NCI-H1105 treated with DMSO at 0.1 percent for 48 hours (cell line): Measurements from ENCODE around the gene PPP1R13L.

Experiments used
- DNase-seq: peaks from one replicate; lab custom pipeline; 2025; lab: John Stamatoyannopoulos, UW

PPP1R13L gene, protein sequence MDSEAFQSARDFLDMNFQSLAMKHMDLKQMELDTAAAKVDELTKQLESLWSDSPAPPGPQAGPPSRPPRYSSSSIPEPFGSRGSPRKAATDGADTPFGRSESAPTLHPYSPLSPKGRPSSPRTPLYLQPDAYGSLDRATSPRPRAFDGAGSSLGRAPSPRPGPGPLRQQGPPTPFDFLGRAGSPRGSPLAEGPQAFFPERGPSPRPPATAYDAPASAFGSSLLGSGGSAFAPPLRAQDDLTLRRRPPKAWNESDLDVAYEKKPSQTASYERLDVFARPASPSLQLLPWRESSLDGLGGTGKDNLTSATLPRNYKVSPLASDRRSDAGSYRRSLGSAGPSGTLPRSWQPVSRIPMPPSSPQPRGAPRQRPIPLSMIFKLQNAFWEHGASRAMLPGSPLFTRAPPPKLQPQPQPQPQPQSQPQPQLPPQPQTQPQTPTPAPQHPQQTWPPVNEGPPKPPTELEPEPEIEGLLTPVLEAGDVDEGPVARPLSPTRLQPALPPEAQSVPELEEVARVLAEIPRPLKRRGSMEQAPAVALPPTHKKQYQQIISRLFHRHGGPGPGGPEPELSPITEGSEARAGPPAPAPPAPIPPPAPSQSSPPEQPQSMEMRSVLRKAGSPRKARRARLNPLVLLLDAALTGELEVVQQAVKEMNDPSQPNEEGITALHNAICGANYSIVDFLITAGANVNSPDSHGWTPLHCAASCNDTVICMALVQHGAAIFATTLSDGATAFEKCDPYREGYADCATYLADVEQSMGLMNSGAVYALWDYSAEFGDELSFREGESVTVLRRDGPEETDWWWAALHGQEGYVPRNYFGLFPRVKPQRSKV

DNA sequence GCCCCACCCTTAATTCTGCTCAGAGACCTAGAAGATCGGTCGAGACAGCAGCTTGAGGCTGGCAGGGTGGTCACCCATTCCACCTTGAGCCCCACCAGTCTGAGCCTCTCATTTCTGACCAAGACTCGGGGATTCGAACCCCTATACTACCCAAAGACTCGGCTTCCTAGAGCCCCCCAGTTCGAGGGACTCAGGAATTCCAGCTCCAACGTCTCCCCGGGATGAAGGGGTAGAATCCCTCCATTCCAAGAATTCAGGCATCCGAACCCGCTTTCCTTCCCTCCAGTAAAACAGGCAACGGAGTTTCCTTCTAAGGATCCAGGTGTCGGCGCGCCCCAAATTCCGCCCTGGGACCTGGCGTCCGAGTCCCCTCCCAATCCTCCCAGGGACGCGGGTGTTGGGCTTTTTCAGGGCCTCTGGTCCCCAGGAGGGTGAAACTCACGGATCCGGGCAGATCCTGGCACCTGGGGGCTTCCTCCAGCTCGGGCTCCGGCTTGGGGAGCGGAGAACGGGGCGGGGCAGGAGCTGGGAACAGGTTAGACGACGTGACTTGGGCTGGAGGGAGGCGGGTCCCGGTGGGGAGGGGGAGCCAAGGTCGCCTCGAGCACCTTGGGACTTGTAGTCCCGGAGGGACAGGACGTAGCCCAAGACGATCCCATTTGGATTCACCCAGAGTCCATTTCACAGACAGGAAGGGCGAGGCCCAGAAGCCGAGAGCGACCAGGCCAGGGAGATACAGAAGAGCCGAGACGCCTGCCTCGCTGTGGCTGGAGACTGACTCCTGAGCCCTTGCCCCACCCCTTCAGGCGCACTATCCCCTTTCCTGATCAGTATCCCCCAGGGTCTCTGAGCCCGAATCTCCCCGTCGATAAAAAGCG lies at the start of gene PPP1R13L:
Gene PPP1R13L (minus strand): TSS at position 513 of the 878 bp plus-strand sequence. CDS start 6,751 bp downstream, outside the sequence.
- DNase-seq: peak; percentile 84

DNA sequence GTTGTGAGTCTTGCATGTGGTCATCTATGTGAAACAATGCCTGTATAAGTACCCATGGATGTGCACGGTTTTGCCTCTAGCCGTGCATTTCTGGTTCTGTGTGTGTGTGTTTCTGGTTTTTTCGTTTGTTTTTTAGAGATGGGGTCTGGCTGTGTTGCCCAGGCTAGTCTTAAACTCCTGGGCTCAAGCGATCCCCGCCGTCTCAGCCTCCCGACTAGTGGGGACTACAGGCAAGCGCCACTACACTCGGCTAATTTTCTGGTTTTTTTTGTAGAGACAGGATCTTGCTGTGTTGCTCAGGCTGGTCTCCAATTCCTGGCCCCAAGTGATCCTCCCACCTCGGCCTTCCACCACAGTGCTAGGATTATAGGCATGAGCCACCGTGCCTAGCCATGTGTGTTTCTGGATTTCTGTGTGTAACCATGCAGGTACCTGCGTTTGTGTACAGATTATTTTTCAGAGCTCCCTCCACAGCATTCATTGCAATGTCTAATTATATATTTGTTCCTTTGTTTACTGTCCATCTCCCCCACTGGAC lies 47.0 kb upstream of the PPP1R13L start:
- DNase-seq: no peak

DNA sequence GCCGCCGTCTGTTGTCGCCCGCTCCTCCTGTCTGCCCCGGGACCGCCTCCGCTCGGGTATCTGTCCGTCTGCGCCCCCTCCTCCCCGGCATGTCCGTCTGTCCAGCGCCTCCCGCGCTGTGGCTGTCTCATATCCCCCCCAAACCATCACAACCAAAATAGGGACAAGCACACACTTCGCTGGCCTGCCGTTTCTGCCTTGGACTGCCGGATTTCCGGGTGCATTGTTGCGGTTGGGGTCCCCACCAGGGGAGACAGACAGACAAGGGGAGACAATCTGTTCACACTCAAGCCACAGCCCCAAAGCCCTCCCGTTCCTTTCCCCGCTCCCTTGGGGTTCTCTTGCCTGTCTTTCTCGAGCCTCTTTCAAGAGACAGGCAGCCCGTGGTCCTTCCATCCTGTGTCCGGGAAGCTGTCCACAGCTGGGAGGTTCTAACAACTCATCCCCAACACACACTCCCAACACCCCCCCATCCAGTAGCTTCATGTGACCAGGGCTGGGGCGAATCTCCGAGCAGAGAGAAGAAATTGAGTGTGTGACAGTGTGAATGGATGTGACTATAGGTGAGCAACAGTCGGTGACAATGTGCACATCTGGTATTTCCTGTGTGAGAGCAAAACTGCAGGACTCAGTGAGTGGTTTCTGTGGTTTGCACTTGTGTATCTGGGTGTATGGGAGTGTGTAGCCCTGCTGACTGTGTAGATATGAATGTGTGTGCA lies 46.4 kb upstream of the PPP1R13L start:
- no peak for DNase-seq

DNA sequence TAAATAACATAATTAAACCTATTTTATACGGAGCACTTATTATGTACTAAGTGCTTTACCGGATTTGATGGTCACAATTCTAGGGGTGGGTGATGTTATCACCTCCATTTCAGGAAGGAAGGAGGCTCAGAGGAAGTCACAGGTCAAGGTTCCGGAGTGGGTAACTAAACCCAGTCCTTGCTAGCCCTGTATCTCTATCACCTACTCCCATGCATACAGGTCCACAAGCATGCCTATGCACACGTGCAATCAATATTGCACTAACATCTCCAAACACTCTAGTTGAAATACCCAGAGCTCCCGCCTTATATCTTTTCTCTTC lies 45.1 kb upstream of the PPP1R13L start:
- DNase-seq: no peak

DNA sequence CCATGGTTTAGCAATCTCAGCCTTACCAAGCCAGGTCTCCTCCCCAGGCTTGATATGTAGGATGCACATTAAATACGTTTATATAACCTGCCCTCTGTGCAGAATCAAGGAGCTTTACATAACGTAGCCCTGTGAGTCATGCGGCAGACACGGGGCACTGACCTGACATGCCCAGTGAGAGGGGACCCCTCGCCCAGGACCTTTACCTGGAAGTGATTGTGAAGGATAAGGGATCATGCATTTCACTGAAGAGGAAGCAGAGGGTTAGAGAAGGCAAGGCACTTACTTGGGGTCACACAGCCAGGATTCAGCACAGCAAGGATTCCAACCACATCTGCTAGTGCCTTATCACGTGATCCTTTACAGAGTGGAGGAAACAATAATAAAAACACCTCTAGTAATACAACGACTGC lies 44.0 kb upstream of the PPP1R13L start:
- DNase-seq: no peak

DNA sequence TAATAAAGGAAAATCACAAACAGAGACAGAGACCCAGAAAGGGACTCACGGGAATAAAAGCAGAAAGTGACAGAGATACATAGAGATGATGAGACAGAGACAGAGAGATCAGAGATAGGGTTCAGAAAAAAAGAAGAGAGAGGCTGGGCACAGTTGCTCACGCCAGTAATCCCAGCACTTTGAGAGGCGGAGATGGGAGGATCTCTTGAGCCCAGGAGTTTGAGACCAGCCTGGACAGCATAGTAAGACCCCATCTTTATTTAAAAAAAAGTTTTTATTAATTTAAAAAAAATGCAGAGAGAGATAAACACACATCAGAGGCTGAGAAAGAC lies 43.5 kb upstream of the PPP1R13L start:
- no peak for DNase-seq

DNA sequence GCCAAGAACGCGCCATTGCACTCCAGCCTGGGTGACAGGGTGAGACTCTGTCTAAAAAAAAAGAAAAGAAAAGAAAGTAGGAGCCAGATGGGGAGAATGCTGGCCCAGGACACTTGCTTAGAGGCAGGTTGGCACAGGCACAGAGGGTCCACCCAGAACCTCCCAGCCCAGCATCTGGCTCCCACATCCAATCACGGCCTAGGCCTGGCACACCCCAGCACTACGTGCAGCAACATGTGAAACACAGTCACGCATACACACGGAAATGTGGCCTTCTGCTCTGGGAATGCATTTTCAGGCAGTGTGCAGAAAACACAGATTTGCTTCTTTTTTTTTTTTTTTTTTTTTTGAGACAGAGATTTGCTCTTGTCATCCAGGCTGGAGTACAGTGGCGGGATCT lies 42.1 kb upstream of the PPP1R13L start:
- no peak for DNase-seq

DNA sequence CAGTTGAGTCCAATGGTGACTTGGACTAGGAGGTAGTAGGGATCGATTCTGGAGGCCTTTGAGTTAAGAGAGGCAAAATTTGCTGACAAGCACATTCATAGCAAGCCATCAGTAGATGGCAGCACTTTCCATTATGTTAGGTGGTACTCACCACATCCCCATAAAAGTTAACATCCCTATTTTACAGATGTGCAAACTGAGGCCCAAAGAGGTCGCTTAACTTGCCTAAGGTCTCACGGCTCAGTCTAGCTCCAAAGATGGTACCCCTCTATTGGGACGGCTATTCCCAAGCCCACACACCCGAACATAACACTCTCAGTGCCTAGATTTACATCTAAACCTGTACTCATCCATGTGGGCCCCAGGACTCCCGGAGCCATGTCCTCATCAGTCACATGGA lies 41.4 kb upstream of the PPP1R13L start:
- no peak for DNase-seq

DNA sequence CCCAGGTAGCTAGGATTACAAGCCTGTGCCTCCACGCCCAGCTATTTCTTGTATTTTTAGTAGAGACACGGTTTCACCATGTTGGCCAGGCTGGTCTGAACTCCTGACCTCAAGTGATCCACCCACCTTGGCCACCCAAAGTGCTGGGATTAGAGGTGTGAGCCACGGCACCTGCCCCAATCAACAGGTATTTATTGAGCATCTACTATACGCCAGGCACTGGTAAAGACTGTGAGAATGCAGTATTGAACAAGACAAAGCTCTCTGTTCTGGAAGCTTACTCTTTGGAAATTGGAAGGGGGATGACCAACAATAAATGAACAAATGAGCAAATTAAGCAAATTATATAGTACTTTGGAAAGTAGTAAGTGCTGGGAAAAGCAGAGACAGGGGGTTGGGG lies 40.3 kb upstream of the PPP1R13L start:
- no peak for DNase-seq

DNA sequence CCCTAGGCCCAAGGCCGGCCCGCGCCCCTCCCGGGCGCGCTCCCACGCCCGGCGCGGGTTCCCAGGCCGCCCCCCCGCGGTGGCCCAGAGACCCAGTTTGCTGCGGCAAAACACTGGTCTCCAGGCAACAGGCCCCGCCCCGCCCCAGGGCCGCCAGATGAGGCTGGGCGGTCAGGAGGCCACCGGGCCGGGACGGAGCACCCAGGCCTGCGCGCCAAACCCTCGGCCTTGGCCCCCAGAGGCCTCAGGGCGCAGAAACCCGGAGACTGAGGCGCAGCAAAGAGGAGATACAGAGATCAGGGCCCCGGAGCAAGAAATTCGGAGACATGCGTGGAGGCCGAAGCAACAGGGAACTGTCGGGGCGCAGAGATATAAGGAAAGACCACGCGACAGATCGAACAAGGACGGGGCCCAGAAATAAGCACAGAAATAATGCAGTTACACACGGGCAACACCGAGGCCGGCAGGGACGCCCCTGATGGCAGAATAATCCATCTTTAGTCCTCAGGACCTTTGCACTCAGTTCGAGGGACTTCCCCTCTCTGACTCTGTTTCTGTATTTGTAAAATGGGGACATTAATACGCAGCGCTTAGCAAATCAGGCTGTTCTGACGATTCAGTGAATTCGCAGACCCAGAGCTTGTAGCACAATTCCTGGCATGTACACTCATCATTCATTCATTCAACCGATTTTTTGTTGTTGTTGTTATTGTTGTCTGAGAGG lies 39.6 kb upstream of the PPP1R13L start:
- peak; percentile 51 for DNase-seq

DNA sequence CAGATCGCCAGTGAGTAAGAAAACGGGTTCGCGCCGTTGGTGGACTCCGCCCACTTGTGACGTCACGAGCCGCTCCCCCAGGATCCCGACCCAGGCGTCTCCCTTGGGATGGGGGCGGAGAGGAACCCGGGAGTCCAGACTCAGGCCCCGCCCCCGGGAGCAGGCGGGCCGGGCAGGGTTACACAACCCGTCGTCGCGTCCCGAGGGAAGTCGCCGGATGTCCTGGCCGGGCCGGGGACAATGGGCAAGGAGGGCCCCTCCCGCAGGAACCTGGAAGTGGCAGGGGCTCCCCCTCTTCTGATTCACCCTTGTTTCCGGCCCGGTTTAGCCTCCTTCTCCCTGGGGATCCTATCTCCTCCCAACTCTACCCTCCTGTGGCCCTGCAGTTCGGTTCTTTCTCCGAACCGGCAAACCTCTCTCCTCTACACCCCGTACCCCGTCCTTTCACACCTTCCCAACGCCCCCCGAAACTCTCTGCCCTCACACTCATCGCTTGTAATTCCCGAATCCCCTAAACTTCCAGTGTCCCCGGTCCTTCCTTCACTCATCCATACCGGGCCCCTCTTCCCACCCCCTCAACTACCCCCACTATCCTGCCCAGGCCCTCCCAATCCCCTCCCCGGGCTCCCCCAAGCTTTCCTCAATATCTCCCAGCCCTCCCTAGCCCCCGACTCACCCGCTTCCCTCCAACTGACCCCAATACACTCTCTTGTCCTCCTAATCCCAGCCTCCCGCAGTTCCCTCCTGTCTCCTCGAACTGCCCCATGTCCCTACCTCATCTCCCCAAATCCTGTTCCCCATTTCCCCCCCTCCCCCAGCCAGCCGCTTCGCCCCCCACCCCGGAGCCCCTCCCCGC lies 38.8 kb upstream of the PPP1R13L start:
- peak; percentile 66 for DNase-seq

DNA sequence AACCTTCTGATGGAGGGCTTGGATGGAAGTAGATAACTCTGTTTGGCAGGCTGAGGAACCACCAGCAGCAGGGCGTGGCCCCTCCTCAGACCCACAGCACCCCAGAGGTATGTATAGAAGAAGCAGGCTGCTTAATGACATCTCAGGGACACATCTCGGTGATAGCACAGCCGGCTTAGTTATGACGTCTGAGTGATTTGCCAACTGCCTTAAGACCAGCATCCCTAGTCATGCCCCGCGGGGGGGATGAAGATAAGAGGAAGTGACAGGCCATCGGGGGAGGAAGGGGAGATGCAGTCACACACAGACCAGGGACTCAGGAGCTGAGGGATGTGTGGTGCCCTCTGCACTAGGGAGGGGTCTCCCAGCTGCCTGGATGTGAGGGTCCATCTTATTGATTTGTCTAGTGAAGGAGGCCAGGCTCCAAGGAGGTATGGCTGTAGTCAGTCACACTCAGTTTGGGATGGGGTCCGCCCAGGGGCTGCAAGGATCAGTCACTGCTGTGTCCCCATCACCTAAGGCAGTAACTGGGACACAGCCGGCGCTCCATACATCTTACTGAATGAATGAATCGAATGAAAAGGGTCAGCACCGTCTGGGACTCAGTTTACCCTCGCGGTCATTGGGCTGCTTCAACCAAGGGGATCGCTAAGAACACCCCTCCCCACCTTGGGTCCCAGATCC lies 38.1 kb upstream of the PPP1R13L start:
- DNase-seq: no peak

DNA sequence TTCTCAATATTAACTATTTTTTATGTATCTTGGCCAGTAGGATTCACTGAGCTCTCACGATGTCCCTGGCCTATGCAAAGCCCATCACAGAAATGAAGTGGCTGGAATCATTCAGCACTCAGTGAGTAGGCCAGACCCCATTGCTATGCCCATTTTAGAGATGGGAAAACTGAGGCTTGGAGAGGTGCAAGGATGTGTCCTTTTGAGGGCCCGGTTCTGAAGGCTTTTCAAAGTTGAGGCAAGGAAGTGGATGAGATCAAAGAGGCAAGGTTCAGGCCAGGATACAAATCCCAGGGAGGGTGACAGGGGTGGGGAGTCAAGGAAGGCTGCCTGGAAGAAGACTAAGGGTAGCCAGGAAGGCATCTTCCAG lies 37.5 kb upstream of the PPP1R13L start:
- DNase-seq: no peak

DNA sequence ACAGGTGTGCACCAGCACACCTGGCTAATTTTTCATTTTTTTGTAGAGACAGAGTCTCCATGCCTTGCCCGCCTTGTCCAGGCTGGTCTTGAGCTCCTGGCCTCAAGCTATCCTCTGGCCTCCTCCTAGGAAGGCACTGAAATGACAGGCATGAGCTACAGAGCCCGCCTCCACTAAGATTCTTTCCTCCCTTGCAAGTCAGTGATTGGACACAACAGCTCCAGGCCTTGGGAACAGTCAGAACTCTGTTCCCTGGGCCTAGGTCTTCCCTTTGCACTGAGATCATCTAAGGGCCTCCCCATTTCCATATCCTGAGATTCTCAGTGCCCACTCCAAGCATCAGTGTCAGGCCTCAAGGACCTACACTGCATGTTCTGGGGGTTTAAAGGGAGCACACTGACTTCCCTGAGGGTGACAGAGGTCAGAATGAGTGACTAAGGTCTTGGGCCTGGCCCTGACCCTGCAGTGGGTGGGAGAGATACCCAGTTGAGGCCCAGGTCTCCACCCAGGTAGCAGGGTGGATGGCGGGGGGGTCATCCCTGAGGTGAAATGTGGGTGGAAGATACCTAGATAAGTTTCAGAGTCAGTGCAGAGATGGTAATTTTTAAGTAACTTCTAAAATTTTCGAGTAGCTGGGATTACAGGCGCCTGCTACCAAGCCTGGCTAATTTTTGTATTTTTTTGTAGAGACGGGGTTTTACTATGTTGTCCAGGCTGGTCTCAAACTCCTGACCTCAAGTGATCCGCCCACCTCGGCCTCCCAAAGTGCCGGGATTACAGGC lies 36.2 kb upstream of the PPP1R13L start:
- no peak for DNase-seq

DNA sequence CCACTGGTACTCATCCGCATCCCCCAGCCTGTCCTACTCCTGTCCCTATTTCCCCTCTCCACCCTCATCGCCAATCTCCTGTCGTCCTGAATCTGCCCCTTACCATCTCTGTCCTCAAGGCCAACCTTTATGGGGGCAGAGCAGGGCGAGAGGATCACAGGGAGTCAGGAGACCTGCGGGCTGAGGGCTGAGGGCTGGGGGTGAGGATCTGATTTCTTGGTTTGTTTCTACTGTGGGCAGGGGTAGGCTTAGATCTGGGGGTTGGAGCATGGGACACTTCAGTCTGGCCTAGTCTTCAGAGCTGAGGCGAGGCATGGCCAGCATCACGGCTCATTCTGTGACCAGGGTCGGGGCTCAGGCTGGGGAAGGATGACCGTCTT lies 35.4 kb upstream of the PPP1R13L start:
- no peak for DNase-seq

DNA sequence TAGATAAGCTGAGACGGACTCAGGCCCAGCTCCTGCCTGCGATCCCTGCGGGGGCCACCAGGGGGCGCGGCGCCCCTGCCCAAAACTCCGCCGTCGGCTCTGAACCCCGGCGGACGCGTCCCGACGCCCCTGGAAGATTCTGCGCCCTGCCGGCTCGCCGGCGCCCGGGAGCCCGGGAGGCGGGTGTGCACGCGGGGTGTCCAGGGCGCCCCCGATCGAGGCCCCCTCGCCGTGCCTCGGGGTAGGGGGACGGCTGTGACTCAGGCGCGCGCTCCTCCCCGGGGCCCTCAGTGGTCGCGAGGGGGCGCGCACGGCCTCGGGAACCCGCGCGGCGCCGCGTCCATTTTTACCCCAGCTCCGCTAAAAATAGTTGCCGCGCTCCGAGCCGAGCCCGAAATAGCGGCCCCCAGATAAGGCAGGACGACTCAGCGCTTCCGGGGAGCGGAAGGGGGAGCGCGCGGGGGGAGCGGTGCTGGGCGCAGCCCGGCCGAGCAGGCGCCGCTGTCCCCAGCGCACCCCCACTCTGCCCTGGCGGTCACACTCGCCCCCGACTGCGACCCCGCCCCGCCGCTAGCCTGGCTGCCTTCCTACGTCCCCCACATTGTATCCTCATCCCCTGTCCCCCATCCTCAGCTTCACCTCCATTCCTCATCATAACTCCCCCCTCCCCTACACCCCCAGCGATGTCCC lies 34.8 kb upstream of the PPP1R13L start:
- DNase-seq: peak; percentile 77

DNA sequence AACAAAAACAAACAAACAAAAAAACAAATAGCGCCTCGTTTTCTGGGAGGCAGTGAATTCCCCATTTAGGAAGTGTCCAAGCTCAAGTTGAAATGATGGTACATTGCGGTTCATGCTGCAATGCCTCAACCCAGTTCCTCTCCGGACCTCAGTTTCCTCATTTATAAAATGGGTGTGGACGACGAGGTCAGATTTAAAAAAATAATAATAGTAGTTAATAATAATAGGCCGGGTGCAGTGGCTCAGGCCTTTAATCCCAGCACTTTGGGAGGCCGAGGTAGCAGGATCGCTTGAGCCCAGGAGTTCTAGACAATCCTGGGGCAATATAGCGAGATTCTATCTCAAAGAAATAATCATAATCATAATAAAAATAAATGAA lies 34.3 kb upstream of the PPP1R13L start:
- DNase-seq: no peak

DNA sequence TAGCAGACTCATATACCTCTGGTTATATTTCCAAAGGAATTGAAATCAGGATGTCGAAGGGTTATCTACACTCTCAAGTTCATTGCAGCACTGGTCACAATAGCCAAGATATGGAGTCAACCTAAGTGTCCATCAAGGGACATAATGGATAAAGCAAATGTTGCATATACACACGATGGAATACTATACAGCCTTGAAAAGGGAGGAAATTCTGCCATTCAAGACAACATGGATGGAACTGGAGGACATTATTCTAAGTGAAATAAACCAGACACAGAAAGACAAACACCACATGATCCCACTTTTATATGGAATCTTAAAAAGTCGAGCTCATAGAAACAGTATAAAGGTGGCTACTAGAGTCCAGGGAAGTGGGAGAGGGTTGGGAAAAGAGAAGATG lies 32.5 kb upstream of the PPP1R13L start:
- no peak for DNase-seq
